Endodermal cell (in vitro differentiated cells): ENCODE data around the gene ZGRF1. TPM values are rescaled to one million over a fixed set of nuclear protein-coding genes. Genes with fewer than 3 reads are reported as not detected.
"Not testable (repeated sequence)": the region's sequence is repeated elsewhere in the genome, so short reads cannot be mapped to it uniquely, and the experiment has no call there.

Source experiments
- DNase-seq: peaks from one replicate; pipeline ENCODE4 v3.0.0-alpha.2; 2017
- H3K27ac ChIP-seq: 2 replicates; pipeline ENCODE4 v1.5.1; 2013; ENCODE audit warnings: mild to moderate bottlenecking, low read depth, low read length, moderate library complexity
- H3K27me3 ChIP-seq: 2 replicates; pipeline ENCODE4 v1.6.1; 2013; ENCODE audit warnings: mild to moderate bottlenecking, low read length, moderate library complexity; ENCODE audit not compliant: insufficient read depth, control insufficient read depth, poor library complexity, severe bottlenecking
- H3K36me3 ChIP-seq: 2 replicates; pipeline ENCODE4 v1.7.0; 2013; ENCODE audit warnings: mild to moderate bottlenecking, low read length, moderate library complexity; ENCODE audit not compliant: control insufficient read depth, insufficient read depth
- H3K4me1 ChIP-seq: one replicate; pipeline ENCODE4 v1.7.0; 2013; ENCODE audit warnings: low read length; ENCODE audit not compliant: control insufficient read depth, insufficient read depth
- H3K4me3 ChIP-seq: 2 replicates; pipeline ENCODE4 v1.5.1; 2013; ENCODE audit warnings: mild to moderate bottlenecking, low read length, moderate library complexity
- H3K9ac ChIP-seq: 2 replicates; pipeline ENCODE4 v1.6.1; 2013; ENCODE audit warnings: mild to moderate bottlenecking, low read length, moderate library complexity; ENCODE audit not compliant: poor library complexity, severe bottlenecking; ENCODE audit errors: extremely low read depth
- H3K9me3 ChIP-seq: 2 replicates; pipeline ENCODE4 v1.6.1; 2013; ENCODE audit warnings: mild to moderate bottlenecking, low read length, moderate library complexity; ENCODE audit not compliant: control insufficient read depth
- H3K27ac Mint-ChIP-seq: 2 replicates; pipeline ENCODE4 v1.8.0; 2020; ENCODE audit warnings: mixed read lengths
- H3K27me3 Mint-ChIP-seq: 2 replicates; pipeline ENCODE4 v1.8.0; 2021; ENCODE audit warnings: mild to moderate bottlenecking, mixed read lengths; ENCODE audit not compliant: insufficient read depth
- H3K36me3 Mint-ChIP-seq: 2 replicates; pipeline ENCODE4 v1.8.0; 2020; ENCODE audit warnings: low read depth, mixed read lengths
- H3K4me1 Mint-ChIP-seq: 2 replicates; pipeline ENCODE4 v1.8.0; 2020; ENCODE audit warnings: mixed read lengths
- H3K4me3 Mint-ChIP-seq: 2 replicates; pipeline ENCODE4 v1.8.0; 2020; ENCODE audit warnings: mild to moderate bottlenecking, moderate library complexity, mixed read lengths
- H3K9me3 Mint-ChIP-seq: 2 replicates; pipeline ENCODE4 v1.8.0; 2020; ENCODE audit warnings: mild to moderate bottlenecking, mixed read lengths
- CTCF ChIP-seq: fragments of 200-600 bp; sonication (generic); conservative IDR thresholded peaks from 2 replicates; pipeline ENCODE4 v1.5.0; 2021; ENCODE audit warnings: antibody characterized with exemption, mild to moderate bottlenecking
- WGBS, 2 experiments: methylation state at CpG; one replicate each; pipeline versions ENCODE4 v1.1.5 to v1.1.7; 2013; ENCODE audit warnings: missing lambda C conversion rate in 2 of 2, mixed read lengths in 1 of 2; ENCODE audit not compliant: insufficient coverage in 1 of 2, insufficient read length in 1 of 2; 5-methylcytosine and 5-hydroxymethylcytosine counted together
- total RNA-seq, 2 donors: library from RNA; stranded (reverse); fragmentation: NEBNext Ultra II Directional in 1 of 2; extraction: Animal tissue kit (Norgen Biotek cat#: 25700) in 1 of 2; gene quantifications; 2 replicates in 1 of 2; 3 replicates in 1 of 2; pipeline ENCODE4 v1.2.1, GENCODE V29; 2021

ZGRF1 gene
- total RNA-seq, 2 donors from 2014 or later: 29.1 to 57.3 TPM

- Histone ChIP-seq H3K36me3 (peaks cover 30% of the 10 kb centered on the region), H3K4me3 (no peak overlapping the region), H3K9ac (no peak overlapping the region), H3K9me3 (no peaks in the 10 kb centered on the region), H3K4me1 (no peaks in the 10 kb centered on the region), H3K27me3 (no peaks in the 10 kb centered on the region), H3K27ac (no peak overlapping the region)
- DNase-seq: no peak
- H3K27me3 Mint-ChIP-seq: no peaks in the 10 kb centered on the region
- H3K4me3 Mint-ChIP-seq: no peak overlapping the region
- no peaks in the 10 kb centered on the region for H3K4me1 Mint-ChIP-seq
- 100% methylated on average over 2 of the region's 2 CpGs; no CpG with 5 or more reads in 1 of the 2 experiments for WGBS, 2 experiments
- H3K27ac Mint-ChIP-seq: no peak overlapping the region
- no peak for TF ChIP-seq CTCF
- peaks cover 31% of the 10 kb centered on the region for H3K36me3 Mint-ChIP-seq
- no peaks in the 10 kb centered on the region for H3K9me3 Mint-ChIP-seq
Measured at GRCh38 chr4:112616984-112617383, 19.7 kb downstream of the ZGRF1 start.

- H3K9ac ChIP-seq, H3K27ac Mint-ChIP-seq: not testable (repeated sequence)
Measured at GRCh38 chr4:112612814-112613213, 23.9 kb downstream of the ZGRF1 start.

GRCh38 chr4:112604589-112604988 is 32.1 kb downstream of the ZGRF1 start:
- Histone ChIP-seq H3K4me1 (no peaks in the 10 kb centered on the region), H3K4me3 (no peak overlapping the region), H3K9ac (no peak overlapping the region), H3K9me3 (no peaks in the 10 kb centered on the region), H3K27ac (no peak overlapping the region), H3K27me3 (no peaks in the 10 kb centered on the region), H3K36me3 (peaks cover 10% of the 10 kb centered on the region)
- DNase-seq: peak; percentile 74
- no peaks in the 10 kb centered on the region for H3K27me3 Mint-ChIP-seq
- no peaks in the 10 kb centered on the region for H3K9me3 Mint-ChIP-seq
- TF ChIP-seq CTCF: peak; percentile 84
- H3K4me1 Mint-ChIP-seq: no peaks in the 10 kb centered on the region
- H3K36me3 Mint-ChIP-seq: peaks cover 30% of the 10 kb centered on the region
- H3K27ac Mint-ChIP-seq: no peak overlapping the region
- H3K4me3 Mint-ChIP-seq: no peak overlapping the region

More at GRCh38 chr4:112612814-112613213, 23.9 kb downstream of the ZGRF1 start:
- peaks cover 25% of the 10 kb centered on the region for H3K36me3 ChIP-seq
- not testable (repeated sequence) for H3K4me3 ChIP-seq, DNase-seq, H3K4me1 ChIP-seq, H3K9me3 ChIP-seq, H3K27me3 ChIP-seq, H3K27me3 Mint-ChIP-seq, H3K4me3 Mint-ChIP-seq, H3K4me1 Mint-ChIP-seq, H3K27ac ChIP-seq, H3K9me3 Mint-ChIP-seq
- peaks cover 28% of the 10 kb centered on the region for H3K36me3 Mint-ChIP-seq
- WGBS, 2 experiments: 82 to 88% methylated on average over 2 of the region's 2 CpGs

- peaks cover 22% of the 10 kb centered on the region for H3K36me3 Mint-ChIP-seq
- H3K4me1 Mint-ChIP-seq: no peaks in the 10 kb centered on the region
- no peak overlapping the region for H3K4me3 Mint-ChIP-seq
- no peaks in the 10 kb centered on the region for H3K27me3 ChIP-seq
- no CpG with 5 or more reads among the region's 1 CpG for WGBS, 2 experiments
- no peak overlapping the region for H3K27ac Mint-ChIP-seq
- H3K4me1 ChIP-seq: no peaks in the 10 kb centered on the region
- no peaks in the 10 kb centered on the region for H3K9me3 Mint-ChIP-seq
- DNase-seq: no peak
- H3K36me3 ChIP-seq: peaks cover 16% of the 10 kb centered on the region
- H3K9ac ChIP-seq: no peak overlapping the region
- peaks cover 19% of the 10 kb centered on the region for H3K9me3 ChIP-seq
- no peak for TF ChIP-seq CTCF
- no peaks in the 10 kb centered on the region for H3K27me3 Mint-ChIP-seq
- H3K27ac ChIP-seq: no peak overlapping the region
- H3K4me3 ChIP-seq: no peak overlapping the region
Measured at GRCh38 chr4:112594993-112595392, 41.7 kb downstream of the ZGRF1 start.
